Heart right ventricle (tissue), 16 donors: ENCODE results near the gene AGBL4. TPM values are rescaled to one million over a fixed set of nuclear protein-coding genes. Genes with fewer than 3 reads are reported as not detected.

Experiments used
- ATAC-seq, 8 donors: fragments of 200-7000 bp; cut with Tn5 transposase; one replicate each; pipeline ENCODE4 v1.9.1; 2020; ENCODE audit warnings: mild to moderate bottlenecking in 8 of 8, moderate library complexity in 8 of 8, moderate number of reproducible peaks in 1 of 8
- DNase-seq, 2 donors: peaks; one replicate each; pipeline ENCODE4 v3.0.0-alpha.2; 2020
- H3K27ac ChIP-seq, 10 donors: fragments of 200-600 bp; sonication (generic) in 2 of 10; one replicate each; pipeline versions ENCODE4 v1.5.0 to v1.8.0; 2020 to 2022; ENCODE audit warnings: mild to moderate bottlenecking in 3 of 10
- H3K27me3 ChIP-seq, 7 donors: fragments of 200-600 bp; one replicate each; pipeline ENCODE4 v1.8.0; 2021 to 2022; ENCODE audit warnings: mild to moderate bottlenecking in 2 of 7
- H3K36me3 ChIP-seq, 9 donors: fragments of 200-600 bp; sonication (generic) in 1 of 9; one replicate each; pipeline versions ENCODE4 v1.5.0 to v1.8.0; 2020 to 2022; ENCODE audit warnings: mild to moderate bottlenecking in 2 of 9
- H3K4me1 ChIP-seq, 9 donors: fragments of 200-600 bp; sonication (generic) in 1 of 9; one replicate each; pipeline versions ENCODE4 v1.5.0 to v1.8.0; 2020 to 2022; ENCODE audit warnings: mild to moderate bottlenecking in 4 of 9
- H3K4me3 ChIP-seq, 10 donors: fragments of 200-600 bp; sonication (generic) in 2 of 10; one replicate each; pipeline versions ENCODE4 v1.5.0 to v1.8.0; 2020 to 2022; ENCODE audit warnings: mild to moderate bottlenecking in 7 of 10, moderate library complexity in 2 of 10
- H3K9me3 ChIP-seq, 11 donors: fragments of 200-600 bp in 10 of 11; sonication (generic) in 2 of 11; one replicate each; pipeline versions ENCODE4 v1.5.0 to v1.8.0; 2013 to 2022; ENCODE audit warnings: mild to moderate bottlenecking in 2 of 11, control low read depth in 1 of 11, moderate library complexity in 1 of 11
- WGBS, 2 donors: extraction: QIAGEN DNeasy Blood & Tissue Kit; methylation state at CpG; one replicate each; pipeline ENCODE4 v1.1.7; 2013; ENCODE audit warnings: inconsistent platforms in 1 of 2; 5-methylcytosine and 5-hydroxymethylcytosine counted together
- intact Hi-C, 10 donors: fragments of 100-400 bp; cut with DNase I; formaldehyde crosslinking; loops; one replicate each; pipeline versions ENCODE4 v1.11.1 to v1.14.2; 2022
- polyA plus RNA-seq, 2 donors: library from polyadenylated mRNA; stranded (reverse); fragments of 200-250 nt; gene quantifications; one replicate each; pipeline ENCODE4 v1.2.3, GENCODE V29; 2013
- total RNA-seq, 10 donors: library from RNA; stranded (reverse); fragmentation: NEBNext Ultra II Directional in 3 of 10; extraction: Animal tissue kit (Norgen Biotek cat#: 25700) in 3 of 10; gene quantifications; one replicate each; pipeline versions ENCODE4 v1.2.1 to v1.2.4, GENCODE V29; 2021 to 2023
- TF ChIP-seq, protein P1 (sequence below), 9 donors: fragments of 200-600 bp; sonication (generic) in 2 of 9; IDR thresholded peaks; one replicate each; pipeline versions ENCODE4 v1.5.0 to v1.8.0; 2021 to 2022; ENCODE audit warnings: antibody characterized with exemption in 9 of 9, mild to moderate bottlenecking in 5 of 9, moderate library complexity in 1 of 9
- donor health status: Arrhythmogenic right ventricular cardiomyopathy.
- donor health status: ischemic (EF 13 %, LVEDD 7.1; RV severe dilation, severe dysfunction).
- donor health status: healthy with polysubstance abuse.
- donor health status: DM: no; HTN: yes; CAD: no.
- donor health status: DM: no; HTN: no; CAD: no.
- donor health status: ischemic (EF 25% LVEDD 6.9; RV normal size, moderate dysfunction).
- donor health status: ischemic (EF 25% LVEDD 5.7; RV mildly dilated, moderate dysfunction).
- donor health status: healthy.
- donor health status: DM: yes; HTN: yes; CAD: no.
- donor health status: Ischemic cardiomyopathy.
- donor health status: ischemic (EF 35%, LVEDD 5.7; RV mildly dilated, moderate dysfunction).
- donor health status: nonischemic (EF 11% LVEDD 7.7; RV severe dilation, severe dysfunction).
- donor health status: DM: yes; HTN: yes; CAD: no.
- donor health status: PGD.
- donor health status: ischemic (EF 29% LVEDD 5.4; RV normal size, mild dysfunction).
- donor health status: nonischemic (EF 23%, LVEDD 6.1; RV moderate dilation, normal function).

Gene AGBL4
- total and polyA plus RNA-seq, 12 donors, result 0.04 to 0.93 (median 0.46) TPM; not detected in 2

DNA sequence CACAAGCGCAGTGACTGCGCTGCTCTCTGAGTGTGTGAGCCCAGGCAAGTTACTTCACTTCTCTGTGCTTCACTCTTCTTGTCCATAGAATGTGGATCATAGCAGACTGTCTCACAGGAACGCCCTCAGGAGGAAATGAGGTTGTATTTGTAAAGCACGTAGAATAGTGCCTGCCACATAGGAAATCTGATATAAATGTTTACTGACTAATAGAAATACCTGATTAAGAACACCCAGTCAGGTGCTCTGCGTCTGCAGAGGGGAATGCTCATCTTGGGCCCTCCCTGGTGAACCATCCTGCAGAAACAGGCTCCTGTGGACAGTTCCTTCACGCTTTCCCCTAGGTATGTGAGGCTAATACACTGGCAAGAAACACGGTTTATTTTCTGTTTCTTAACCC lies 1347.4 kb downstream of the AGBL4 start:
- WGBS, 2 donors, result 80 to 87% methylated on average over 7 of the region's 7 CpGs
- peaks cover 0 to 3% (median 0%) of the 10 kb centered on the region in 9 donors for H3K4me1 ChIP-seq
- ATAC-seq, result no peak
- TF ChIP-seq, protein P1, sequence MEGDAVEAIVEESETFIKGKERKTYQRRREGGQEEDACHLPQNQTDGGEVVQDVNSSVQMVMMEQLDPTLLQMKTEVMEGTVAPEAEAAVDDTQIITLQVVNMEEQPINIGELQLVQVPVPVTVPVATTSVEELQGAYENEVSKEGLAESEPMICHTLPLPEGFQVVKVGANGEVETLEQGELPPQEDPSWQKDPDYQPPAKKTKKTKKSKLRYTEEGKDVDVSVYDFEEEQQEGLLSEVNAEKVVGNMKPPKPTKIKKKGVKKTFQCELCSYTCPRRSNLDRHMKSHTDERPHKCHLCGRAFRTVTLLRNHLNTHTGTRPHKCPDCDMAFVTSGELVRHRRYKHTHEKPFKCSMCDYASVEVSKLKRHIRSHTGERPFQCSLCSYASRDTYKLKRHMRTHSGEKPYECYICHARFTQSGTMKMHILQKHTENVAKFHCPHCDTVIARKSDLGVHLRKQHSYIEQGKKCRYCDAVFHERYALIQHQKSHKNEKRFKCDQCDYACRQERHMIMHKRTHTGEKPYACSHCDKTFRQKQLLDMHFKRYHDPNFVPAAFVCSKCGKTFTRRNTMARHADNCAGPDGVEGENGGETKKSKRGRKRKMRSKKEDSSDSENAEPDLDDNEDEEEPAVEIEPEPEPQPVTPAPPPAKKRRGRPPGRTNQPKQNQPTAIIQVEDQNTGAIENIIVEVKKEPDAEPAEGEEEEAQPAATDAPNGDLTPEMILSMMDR (IDR thresholded peaks at IDR 0.05), result no peak
- no peak overlapping the region for H3K4me3 ChIP-seq
- H3K9me3 ChIP-seq, result no peaks in the 10 kb centered on the region
- no peak for DNase-seq
- H3K27ac ChIP-seq, result no peak overlapping the region
- peaks cover 0 to 41% (median 28%) of the 10 kb centered on the region in 7 donors for H3K27me3 ChIP-seq
- intact Hi-C loops, result loop anchor here in 5 of 10 donors (5.0 to 10.0 kb wide), 4 partner anchors 138 to 1671 kb away; no protein-coding TSS in a partner anchor
- no peaks in the 10 kb centered on the region for H3K36me3 ChIP-seq

DNA sequence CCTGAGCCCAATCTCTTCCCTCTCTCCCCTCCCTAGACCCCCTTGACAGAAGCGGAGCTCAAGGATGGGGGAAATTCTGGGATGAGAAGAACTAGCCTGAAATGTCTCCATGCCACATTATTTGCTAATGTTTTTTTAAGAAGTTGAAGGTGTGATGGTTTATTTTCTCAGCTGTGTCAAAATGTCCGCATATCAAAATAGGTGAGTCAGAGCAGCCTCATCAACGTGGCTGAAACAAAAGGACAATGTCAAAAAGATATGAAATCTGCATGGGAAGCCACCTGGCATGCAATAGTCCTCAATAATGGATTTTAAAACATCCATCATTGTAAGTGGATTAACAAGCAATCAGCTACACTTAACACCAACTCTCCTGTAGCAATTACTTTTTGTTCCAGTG lies 1348.5 kb downstream of the AGBL4 start:
- TF ChIP-seq, protein P1 (IDR thresholded peaks at IDR 0.05), result no peak
- DNase-seq (no peak), ATAC-seq (no peak)
- no peaks in the 10 kb centered on the region for H3K36me3 ChIP-seq
- no peak overlapping the region for H3K4me3 ChIP-seq
- no peak overlapping the region for H3K27ac ChIP-seq
- WGBS, 2 donors, result 48 to 70% methylated on average over 3 of the region's 3 CpGs
- H3K9me3 ChIP-seq, result no peaks in the 10 kb centered on the region
- H3K27me3 ChIP-seq, result peaks cover 0 to 41% (median 28%) of the 10 kb centered on the region in 7 donors
- intact Hi-C loops, result loop anchor here in 5 of 10 donors (5.0 to 10.0 kb wide), 4 partner anchors 140 to 1672 kb away; no protein-coding TSS in a partner anchor
- peaks cover 0 to 3% (median 0%) of the 10 kb centered on the region in 9 donors for H3K4me1 ChIP-seq

DNA sequence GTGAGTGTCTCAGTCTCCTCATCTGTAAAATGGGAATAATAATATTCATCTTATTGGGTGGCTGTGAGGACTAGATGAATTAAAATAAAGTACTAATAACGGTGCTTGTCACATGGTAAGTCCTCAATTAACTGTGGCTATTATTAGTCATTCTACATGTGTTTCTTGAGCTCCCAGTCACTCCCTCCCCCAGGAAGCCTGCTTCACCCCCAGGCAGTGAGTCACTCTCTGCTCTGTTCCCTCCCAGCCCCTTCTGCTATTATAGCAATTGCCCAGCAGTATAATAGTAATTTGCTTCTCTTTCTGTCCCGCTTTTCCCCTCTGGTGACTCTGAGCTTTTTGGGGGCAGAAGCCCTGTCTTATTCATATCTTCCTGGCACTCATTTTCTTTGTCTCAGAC lies 1349.1 kb downstream of the AGBL4 start:
- Histone ChIP-seq H3K27me3 (peaks cover 0 to 41% (median 28%) of the 10 kb centered on the region in 7 donors), H3K27ac (no peak overlapping the region), H3K9me3 (no peaks in the 10 kb centered on the region), H3K4me3 (no peak overlapping the region), H3K36me3 (no peaks in the 10 kb centered on the region), H3K4me1 (peaks cover 0 to 3% (median 0%) of the 10 kb centered on the region in 9 donors)
- DNase-seq (no peak), ATAC-seq (no peak)
- TF ChIP-seq, protein P1 (IDR thresholded peaks at IDR 0.05), result no peak
- WGBS, 2 donors, result 62 to 76% methylated on average over 2 of the region's 2 CpGs
- intact Hi-C loops, result loop anchor here in 6 of 10 donors (5.0 to 10.0 kb wide), 4 partner anchors 140 to 1673 kb away; no protein-coding TSS in a partner anchor

DNA sequence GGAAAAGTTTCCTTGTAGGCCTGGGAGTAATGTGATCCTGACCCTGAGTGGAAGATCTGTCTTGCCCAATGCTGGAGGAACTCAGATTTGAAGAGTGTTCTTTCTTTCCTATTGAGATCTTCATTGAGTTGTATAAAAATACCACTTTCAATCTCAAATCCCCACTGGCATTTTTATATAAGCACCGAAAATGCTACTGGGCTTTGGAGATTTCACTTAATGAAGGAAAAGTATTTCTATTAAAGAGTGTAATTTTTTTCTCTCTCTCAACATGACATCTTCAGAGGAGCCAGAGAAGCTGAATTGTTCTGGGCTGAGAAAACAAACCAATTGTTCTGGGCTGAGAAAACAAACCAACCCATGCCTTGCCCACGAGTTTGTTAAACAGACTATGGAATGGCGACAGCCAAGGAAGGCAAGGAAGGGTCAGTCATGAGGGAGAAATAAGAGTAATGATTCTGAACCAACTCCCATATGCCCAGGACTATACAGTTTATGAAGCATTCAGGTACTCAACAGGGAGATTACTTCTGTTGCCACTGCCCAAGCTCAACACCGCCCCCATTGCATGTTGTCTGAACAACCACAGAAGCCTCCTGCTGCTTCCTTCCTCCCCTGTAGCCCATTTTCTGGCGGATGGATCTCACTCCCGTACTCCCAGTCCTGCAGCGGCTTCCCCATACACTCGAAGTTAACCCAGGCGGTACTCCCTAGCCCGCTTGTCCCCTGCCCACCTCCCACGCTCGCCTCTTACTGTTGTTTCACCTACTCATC lies 1350.2 kb downstream of the AGBL4 start:
- Histone ChIP-seq H3K4me1 (peaks cover 0 to 3% (median 0%) of the 10 kb centered on the region in 9 donors), H3K36me3 (no peaks in the 10 kb centered on the region), H3K27ac (no peak overlapping the region), H3K9me3 (no peaks in the 10 kb centered on the region), H3K27me3 (peaks cover 0 to 43% (median 28%) of the 10 kb centered on the region in 7 donors), H3K4me3 (no peak overlapping the region)
- no peak for DNase-seq
- TF ChIP-seq, protein P1 (IDR thresholded peaks at IDR 0.05), result peak in 1 of 9 donors; percentile 11
- intact Hi-C loops, result loop anchor here in 3 of 10 donors (5.0 to 10.0 kb wide), 3 partner anchors 141 to 1671 kb away; no protein-coding TSS in a partner anchor
- ATAC-seq, result no peak
- WGBS, 2 donors, result 46 to 50% methylated on average over 12 of the region's 12 CpGs
